B cell (primary cell): Measurements from ENCODE around the gene PPM1J.

ENCODE experiments used
- CTCF ChIP-seq: fragments of 200-600 bp; IDR thresholded peaks from one replicate; pipeline ENCODE4 v1.8.0; 2022; ENCODE audit warnings: antibody characterized with exemption, mild to moderate bottlenecking
- EZH2 ChIP-seq: IDR thresholded peaks from 2 replicates; pipeline ENCODE4 v1.6.1; 2012; ENCODE audit warnings: borderline replicate concordance, low read depth, mild to moderate bottlenecking, moderate library complexity, low read length; ENCODE audit not compliant: insufficient read depth, poor library complexity, severe bottlenecking

GRCh38 chr1:112729909-112730308 lies 14.8 kb upstream of the PPM1J start:
- TF ChIP-seq CTCF (no peak), EZH2 (no peak)
